Aorta (tissue), 5 donors: Measurements from ENCODE around the gene SECISBP2L. TPM values are rescaled to one million over a fixed set of nuclear protein-coding genes. Genes with fewer than 3 reads are reported as not detected.

Experiments used
- ATAC-seq: fragments of 200-7000 bp; cut with Tn5 transposase; one replicate; pipeline ENCODE4 v1.9.1; 2022; ENCODE audit warnings: moderate library complexity; ENCODE audit not compliant: low FRiP score
- DNase-seq, 2 donors: peaks; one replicate each; pipeline ENCODE4 v3.0.0-alpha.2; 2020
- H3K27ac ChIP-seq, 2 donors: one replicate each; pipeline ENCODE4 v1.5.1; 2013; ENCODE audit warnings: low read length in 2 of 2, mild to moderate bottlenecking in 2 of 2, moderate library complexity in 2 of 2, control low read depth in 1 of 2, inconsistent platforms in 1 of 2, low read depth in 1 of 2
- H3K27me3 ChIP-seq, 2 donors: one replicate each; pipeline ENCODE4 v1.6.1; 2013; ENCODE audit warnings: control low read depth in 1 of 2, low read length in 1 of 2, mild to moderate bottlenecking in 1 of 2, moderate library complexity in 1 of 2; ENCODE audit not compliant: insufficient read depth in 2 of 2, control insufficient read depth in 1 of 2
- H3K36me3 ChIP-seq, 2 donors: one replicate each; pipeline ENCODE4 v1.6.1; 2013; ENCODE audit warnings: control low read depth in 1 of 2, low read length in 1 of 2, mild to moderate bottlenecking in 1 of 2; ENCODE audit not compliant: insufficient read depth in 2 of 2, control insufficient read depth in 1 of 2
- H3K4me1 ChIP-seq, 2 donors: one replicate each; pipeline ENCODE4 v1.6.1; 2013; ENCODE audit warnings: low read length in 2 of 2, control low read depth in 1 of 2, mild to moderate bottlenecking in 1 of 2, moderate library complexity in 1 of 2; ENCODE audit not compliant: insufficient read depth in 2 of 2, control insufficient read depth in 1 of 2
- H3K4me3 ChIP-seq, 2 donors: one replicate each; pipeline ENCODE4 v1.5.1; 2013; ENCODE audit warnings: low read length in 2 of 2, control low read depth in 1 of 2, mild to moderate bottlenecking in 1 of 2
- H3K9me3 ChIP-seq: one replicate; pipeline ENCODE4 v1.6.1; 2013; ENCODE audit warnings: mild to moderate bottlenecking, low read length; ENCODE audit not compliant: control insufficient read depth
- WGBS, 2 donors: extraction: QIAGEN DNeasy Blood & Tissue Kit; methylation state at CpG; one replicate each; pipeline ENCODE4 v1.1.7; 2013; 5-methylcytosine and 5-hydroxymethylcytosine counted together
- intact Hi-C, 2 donors: fragments of 100-400 bp; cut with DNase I; formaldehyde crosslinking; loops; one replicate each; pipeline versions ENCODE4 v1.14.2 to v1.15.0; 2022
- polyA plus RNA-seq, 2 donors: library from polyadenylated mRNA; stranded (reverse); fragments of 200-250 nt; gene quantifications; one replicate each; pipeline ENCODE4 v1.2.3, GENCODE V29; 2013
- total RNA-seq, 2 donors: library from RNA; stranded (reverse); fragmentation: NEBNext Ultra II Directional; extraction: Animal tissue kit (Norgen Biotek cat#: 25700); gene quantifications; one replicate each; pipeline ENCODE4 v1.2.1, GENCODE V29; 2021
- donor health status: healthy with polysubstance abuse.
- donor health status: Bipolar disorder and iron deficiency.
- donor health status: DM: no; HTN: no; CAD: no.
- donor health status: DM: no; HTN: no; CAD: no.
- donor health status: DM: yes; HTN: yes; CAD: no.

Gene SECISBP2L
- total and polyA plus RNA-seq, 4 donors = 8.1 to 82.2 (median 46.9) TPM

- no peak for ATAC-seq
- intact Hi-C loops = no loop called here
- Histone ChIP-seq H3K27ac (peak overlapping the region in 1 of 2 donors; percentile 43), H3K4me1 (peaks cover 3 to 6% of the 10 kb centered on the region in 2 donors), H3K4me3 (no peak overlapping the region), H3K9me3 (no peaks in the 10 kb centered on the region), H3K36me3 (no peaks in the 10 kb centered on the region), H3K27me3 (no peaks in the 10 kb centered on the region)
- DNase-seq = no peak
- 91 to 96% methylated on average over 3 of the region's 3 CpGs for WGBS, 2 donors
Observed at GRCh38 chr15:48955967-48956366, 90.3 kb downstream of the SECISBP2L start.

- H3K4me3 ChIP-seq = no peak overlapping the region
- intact Hi-C loops = no loop called here
- no peak for DNase-seq
- H3K4me1 ChIP-seq = peaks cover 3 to 6% of the 10 kb centered on the region in 2 donors
- no peaks in the 10 kb centered on the region for H3K36me3 ChIP-seq
- H3K9me3 ChIP-seq = no peaks in the 10 kb centered on the region
- 95% methylated on average over 4 of the region's 4 CpGs for WGBS, 2 donors
- ATAC-seq = no peak
- H3K27me3 ChIP-seq = no peaks in the 10 kb centered on the region
- peak overlapping the region in 1 of 2 donors; percentile 46 for H3K27ac ChIP-seq
Observed at GRCh38 chr15:48955370-48955769, 90.9 kb downstream of the SECISBP2L start.

DNA sequence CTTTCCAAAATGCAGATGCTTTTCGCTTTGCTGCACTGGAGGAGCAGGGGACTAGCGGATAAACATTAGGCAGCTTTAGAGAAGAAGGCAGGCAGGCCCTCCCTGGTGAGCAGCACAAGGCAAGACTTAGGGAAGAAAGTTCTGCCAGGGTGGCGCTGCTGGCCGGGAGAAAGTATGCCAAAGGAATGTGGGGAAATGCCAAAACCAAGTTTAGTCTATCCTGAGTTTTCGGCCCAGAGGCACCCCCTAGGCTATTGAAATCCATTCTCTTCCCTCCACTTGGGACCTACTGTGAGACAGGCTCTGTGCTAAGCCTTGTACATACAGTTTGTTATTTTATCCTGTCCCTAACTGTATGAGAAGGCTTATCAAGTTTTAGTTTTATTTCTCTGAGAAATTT is 91.7 kb downstream of the SECISBP2L start:
- peak; percentile 62 to 80 for DNase-seq
- intact Hi-C loops = no loop called here
- peak overlapping the region; percentile 39 to 87 for H3K27ac ChIP-seq
- no peaks in the 10 kb centered on the region for H3K27me3 ChIP-seq
- peaks cover 3 to 4% of the 10 kb centered on the region in 2 donors for H3K4me1 ChIP-seq
- peak; percentile 70 for ATAC-seq
- no peaks in the 10 kb centered on the region for H3K36me3 ChIP-seq
- no peak overlapping the region for H3K4me3 ChIP-seq
- WGBS, 2 donors = 9% methylated on average over 5 of the region's 5 CpGs
- H3K9me3 ChIP-seq = no peaks in the 10 kb centered on the region

DNA sequence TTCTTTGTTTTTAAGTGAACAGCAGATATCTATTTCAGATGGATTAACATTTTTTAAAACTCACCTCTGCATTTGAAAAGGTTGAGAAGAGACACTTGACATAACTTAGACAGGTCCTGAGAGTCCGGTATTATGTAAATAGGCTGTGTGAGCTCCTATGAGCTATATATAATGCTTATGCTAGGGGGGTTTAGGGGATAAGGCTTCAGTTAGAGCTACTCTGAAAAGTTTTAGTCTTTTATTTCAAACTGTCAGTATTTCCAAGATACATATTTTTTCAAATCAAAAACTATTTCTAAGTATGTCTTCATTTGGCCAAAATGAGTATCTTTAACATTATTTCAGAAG is 99.4 kb downstream of the SECISBP2L start:
- WGBS, 2 donors = 35 to 51% methylated on average over 1 of the region's 1 CpG
- H3K4me3 ChIP-seq = no peak overlapping the region
- DNase-seq (no peak), ATAC-seq (no peak)
- H3K9me3 ChIP-seq = no peaks in the 10 kb centered on the region
- H3K27ac ChIP-seq = peak overlapping the region; percentile 50 to 51
- peaks cover 3% of the 10 kb centered on the region in 2 donors for H3K4me1 ChIP-seq
- H3K27me3 ChIP-seq = no peaks in the 10 kb centered on the region
- intact Hi-C loops = no loop called here
- no peaks in the 10 kb centered on the region for H3K36me3 ChIP-seq

DNA sequence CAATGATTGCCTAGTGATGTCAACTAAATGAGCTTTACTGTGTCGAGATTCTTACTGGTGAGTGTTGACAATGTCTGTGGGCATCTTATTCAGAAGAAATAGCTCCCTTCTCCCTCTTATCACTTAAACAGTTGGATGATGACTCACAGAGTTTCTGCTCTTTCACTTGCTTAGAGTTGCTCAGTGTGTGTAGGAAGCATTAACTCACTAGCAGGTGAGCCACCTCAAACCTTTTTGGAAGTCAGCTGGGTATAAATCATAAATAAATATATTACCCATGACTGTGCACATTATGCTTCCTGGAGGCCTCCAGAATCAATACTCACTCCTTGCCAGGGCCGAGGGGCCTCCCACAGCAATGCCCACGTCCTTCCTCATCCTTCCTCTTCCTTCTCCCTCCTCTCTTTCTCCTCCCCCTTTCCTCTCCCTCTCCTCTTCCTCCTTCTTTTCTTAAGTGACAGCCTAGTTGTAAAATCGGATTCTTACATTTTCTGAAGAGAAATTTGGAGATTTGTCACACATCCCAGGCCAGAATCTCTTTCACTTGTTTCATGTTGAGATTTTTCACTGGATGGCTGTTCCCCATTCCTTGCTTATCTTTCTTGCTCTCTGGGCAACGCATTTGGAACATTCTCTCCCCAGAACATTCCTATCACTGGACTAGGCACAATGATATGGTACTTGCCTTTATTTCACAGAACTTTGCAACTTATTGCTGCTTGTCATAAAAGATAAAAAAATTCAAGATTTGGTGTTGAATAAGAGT is 100.0 kb downstream of the SECISBP2L start:
- Histone ChIP-seq H3K27me3 (no peaks in the 10 kb centered on the region), H3K4me1 (peaks cover 3% of the 10 kb centered on the region in 2 donors), H3K4me3 (no peak overlapping the region), H3K27ac (peak overlapping the region; percentile 46 to 47), H3K9me3 (no peaks in the 10 kb centered on the region), H3K36me3 (no peaks in the 10 kb centered on the region)
- intact Hi-C loops = no loop called here
- DNase-seq = no peak
- ATAC-seq = peak; percentile 58
- WGBS, 2 donors = 4 to 5% methylated on average over 5 of the region's 5 CpGs

DNA sequence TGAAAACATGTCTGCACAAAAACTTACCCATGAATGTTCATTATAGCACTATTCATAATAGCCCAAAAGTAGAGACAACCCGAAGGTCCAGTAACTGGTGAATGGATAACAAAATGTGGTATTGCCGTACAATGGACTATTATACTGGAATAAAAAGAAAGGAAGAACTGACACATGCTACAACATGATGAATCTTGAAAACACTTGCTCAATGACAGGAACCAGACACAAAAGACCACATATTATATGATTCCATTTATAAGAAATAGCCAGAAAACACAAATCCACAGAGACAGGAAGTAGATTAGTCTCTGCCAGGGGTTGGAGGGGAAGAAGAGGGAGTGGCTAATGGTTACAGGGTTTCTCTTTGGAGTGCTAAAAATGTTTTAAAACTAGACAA is 100.9 kb downstream of the SECISBP2L start:
- no peaks in the 10 kb centered on the region for H3K27me3 ChIP-seq
- H3K9me3 ChIP-seq = no peaks in the 10 kb centered on the region
- H3K27ac ChIP-seq = no peak overlapping the region
- WGBS, 2 donors = 67 to 89% methylated on average over 2 of the region's 2 CpGs
- DNase-seq (no peak), ATAC-seq (no peak)
- peaks cover 3% of the 10 kb centered on the region in 2 donors for H3K4me1 ChIP-seq
- H3K4me3 ChIP-seq = no peak overlapping the region
- H3K36me3 ChIP-seq = no peaks in the 10 kb centered on the region
- intact Hi-C loops = no loop called here

DNA sequence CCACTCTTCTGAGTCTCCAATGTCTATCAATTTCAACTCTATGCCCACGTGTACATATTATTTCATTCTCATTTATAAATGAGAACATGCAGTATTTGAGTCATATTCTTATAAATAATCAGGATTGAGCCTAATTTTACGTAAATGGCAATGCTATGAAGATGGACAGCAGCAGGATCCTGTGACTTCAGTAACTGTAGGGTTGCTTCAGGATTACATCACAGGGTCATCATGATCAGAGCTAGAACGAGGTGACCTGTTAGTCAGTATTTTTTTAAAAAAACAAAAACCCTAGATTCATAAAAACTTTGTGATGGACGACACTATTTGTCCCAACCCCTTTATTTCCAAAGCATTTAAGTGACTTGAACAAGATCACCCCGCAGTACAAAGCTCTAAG is 104.3 kb downstream of the SECISBP2L start:
- intact Hi-C loops = no loop called here
- no peaks in the 10 kb centered on the region for H3K9me3 ChIP-seq
- H3K27me3 ChIP-seq = no peaks in the 10 kb centered on the region
- DNase-seq = no peak
- 87 to 90% methylated on average over 5 of the region's 5 CpGs for WGBS, 2 donors
- H3K4me1 ChIP-seq = peaks cover 3 to 9% of the 10 kb centered on the region in 2 donors
- no peak for ATAC-seq
- H3K27ac ChIP-seq = no peak overlapping the region
- H3K4me3 ChIP-seq = no peak overlapping the region
- H3K36me3 ChIP-seq = no peaks in the 10 kb centered on the region

- H3K27ac ChIP-seq = no peak overlapping the region
Observed at GRCh38 chr15:48940508-48940907, 105.7 kb downstream of the SECISBP2L start.

DNA sequence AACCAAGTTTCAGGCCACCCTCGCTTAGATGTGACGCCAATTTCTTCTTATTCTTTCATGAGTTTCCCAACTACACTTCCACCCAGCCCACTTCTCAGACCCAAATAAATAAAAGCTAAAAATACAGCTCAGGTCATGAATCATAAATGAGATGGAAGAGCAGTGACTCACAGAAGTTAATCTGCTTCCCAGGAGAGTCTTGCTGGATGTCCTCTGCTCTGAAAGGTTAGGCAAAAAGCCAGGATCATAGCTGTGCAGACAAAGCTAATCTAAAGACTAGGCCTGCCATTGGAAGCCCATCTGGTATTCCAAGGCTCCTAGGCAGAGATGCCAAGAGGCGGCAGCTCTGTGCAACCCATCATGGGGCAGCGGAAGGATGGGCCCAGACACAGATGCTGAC is 106.6 kb downstream of the SECISBP2L start:
- DNase-seq = peak in 1 of 2 donors; percentile 50
- peaks cover 0 to 10% of the 10 kb centered on the region in 2 donors for H3K4me1 ChIP-seq
- H3K27me3 ChIP-seq = no peaks in the 10 kb centered on the region
- intact Hi-C loops = no loop called here
- no peaks in the 10 kb centered on the region for H3K36me3 ChIP-seq
- H3K9me3 ChIP-seq = no peaks in the 10 kb centered on the region
- H3K27ac ChIP-seq = no peak overlapping the region
- WGBS, 2 donors = 75% methylated on average over 4 of the region's 4 CpGs
- H3K4me3 ChIP-seq = no peak overlapping the region
- ATAC-seq = no peak

More at GRCh38 chr15:48940508-48940907, 105.7 kb downstream of the SECISBP2L start:
- H3K36me3 ChIP-seq = no peaks in the 10 kb centered on the region
- intact Hi-C loops = no loop called here
- ATAC-seq (no peak), DNase-seq (no peak)
- WGBS, 2 donors = 86 to 88% methylated on average over 6 of the region's 6 CpGs
- H3K9me3 ChIP-seq = no peaks in the 10 kb centered on the region
- H3K4me3 ChIP-seq = no peak overlapping the region
- H3K27me3 ChIP-seq = no peaks in the 10 kb centered on the region
- H3K4me1 ChIP-seq = peaks cover 2 to 8% of the 10 kb centered on the region in 2 donors
